Subcutaneous abdominal adipose tissue (tissue), 5 donors: ENCODE results near the gene TMEM81.

Experiments used
- H3K27ac ChIP-seq: one replicate; pipeline ENCODE4 v1.7.0; 2013; ENCODE audit warnings: low read depth, mild to moderate bottlenecking, inconsistent platforms, low read length, moderate library complexity
- H3K27me3 ChIP-seq, 5 donors: one replicate each; pipeline ENCODE4 v1.7.0; 2013; ENCODE audit warnings: low read length in 5 of 5, inconsistent platforms in 1 of 5; ENCODE audit not compliant: control insufficient read depth in 5 of 5, insufficient read depth in 4 of 5
- H3K36me3 ChIP-seq, 5 donors: one replicate each; pipeline ENCODE4 v1.7.0; 2013; ENCODE audit warnings: low read length in 5 of 5; ENCODE audit not compliant: control insufficient read depth in 5 of 5, insufficient read depth in 5 of 5
- H3K4me1 ChIP-seq, 5 donors: one replicate each; pipeline ENCODE4 v1.7.0; 2013; ENCODE audit warnings: low read length in 5 of 5, mild to moderate bottlenecking in 3 of 5, moderate library complexity in 1 of 5; ENCODE audit not compliant: control insufficient read depth in 5 of 5, insufficient read depth in 5 of 5
- H3K4me3 ChIP-seq, 5 donors: one replicate each; pipeline ENCODE4 v1.7.0; 2013; ENCODE audit warnings: low read length in 5 of 5, low read depth in 1 of 5
- H3K9ac ChIP-seq, 5 donors: one replicate each; pipeline ENCODE4 v1.7.0; 2013; ENCODE audit warnings: low read length in 5 of 5, mild to moderate bottlenecking in 4 of 5, moderate library complexity in 3 of 5
- H3K9me3 ChIP-seq, 5 donors: one replicate each; pipeline ENCODE4 v1.7.0; 2013; ENCODE audit warnings: low read length in 5 of 5; ENCODE audit not compliant: control insufficient read depth in 5 of 5
- donor health status: healthy.
- donor health status: healthy.
- donor health status: healthy.
- donor health status: healthy.
- donor health status: healthy.

The TMEM81 gene

GRCh38 chr1:205111354-205111753 is 27.1 kb upstream of the TMEM81 start:
- H3K27me3 ChIP-seq, result no peaks in the 10 kb centered on the region
- no peaks in the 10 kb centered on the region for H3K9me3 ChIP-seq
- H3K36me3 ChIP-seq, result peaks cover 18 to 54% (median 28%) of the 10 kb centered on the region in 5 donors
- H3K27ac ChIP-seq, result no peak overlapping the region
- H3K4me1 ChIP-seq, result peaks cover 0 to 5% (median 0%) of the 10 kb centered on the region in 5 donors
- H3K4me3 ChIP-seq, result no peak overlapping the region
- no peak overlapping the region for H3K9ac ChIP-seq

GRCh38 chr1:205109711-205110110 is 25.5 kb upstream of the TMEM81 start:
- peaks cover 22 to 62% (median 38%) of the 10 kb centered on the region in 5 donors for H3K36me3 ChIP-seq
- H3K27me3 ChIP-seq, result no peaks in the 10 kb centered on the region
- no peak overlapping the region for H3K27ac ChIP-seq

DNA sequence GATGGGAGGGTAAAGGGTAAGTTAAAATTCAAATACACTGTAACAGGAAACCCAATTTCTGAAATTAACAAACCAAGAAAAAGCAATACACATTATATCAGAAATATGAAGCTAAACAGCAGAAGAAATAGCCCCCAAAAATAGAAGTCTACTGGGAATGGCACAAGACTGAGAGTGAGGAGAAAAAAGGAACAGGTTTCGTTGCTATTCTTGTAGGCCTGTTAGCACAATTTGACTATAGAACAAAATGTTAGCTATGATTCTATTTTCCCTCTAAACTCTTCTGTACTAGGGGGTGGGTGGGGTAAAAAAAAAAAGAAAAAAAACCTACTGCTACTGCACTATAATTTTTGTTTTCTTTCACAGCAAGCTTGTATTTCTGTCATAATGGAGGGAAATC is 25.0 kb upstream of the TMEM81 start:
- Histone ChIP-seq H3K9me3 (no peaks in the 10 kb centered on the region), H3K4me1 (peaks cover 0 to 5% (median 0%) of the 10 kb centered on the region in 5 donors), H3K27me3 (no peaks in the 10 kb centered on the region), H3K4me3 (no peak overlapping the region), H3K27ac (no peak overlapping the region), H3K36me3 (peaks cover 19 to 61% (median 40%) of the 10 kb centered on the region in 5 donors), H3K9ac (no peak overlapping the region)

More at GRCh38 chr1:205109711-205110110, 25.5 kb upstream of the TMEM81 start:
- H3K4me3 ChIP-seq, result no peak overlapping the region
- H3K9me3 ChIP-seq, result no peaks in the 10 kb centered on the region
- H3K4me1 ChIP-seq, result peaks cover 0 to 5% (median 0%) of the 10 kb centered on the region in 5 donors
- H3K9ac ChIP-seq, result no peak overlapping the region

GRCh38 chr1:205108464-205108863 is 24.2 kb upstream of the TMEM81 start:
- H3K4me1 ChIP-seq, result peaks cover 0 to 5% (median 0%) of the 10 kb centered on the region in 5 donors
- H3K27ac ChIP-seq, result no peak overlapping the region
- H3K27me3 ChIP-seq, result no peaks in the 10 kb centered on the region
- H3K36me3 ChIP-seq, result peaks cover 20 to 63% (median 45%) of the 10 kb centered on the region in 5 donors
- H3K9me3 ChIP-seq, result no peaks in the 10 kb centered on the region
- no peak overlapping the region for H3K4me3 ChIP-seq
- no peak overlapping the region for H3K9ac ChIP-seq

DNA sequence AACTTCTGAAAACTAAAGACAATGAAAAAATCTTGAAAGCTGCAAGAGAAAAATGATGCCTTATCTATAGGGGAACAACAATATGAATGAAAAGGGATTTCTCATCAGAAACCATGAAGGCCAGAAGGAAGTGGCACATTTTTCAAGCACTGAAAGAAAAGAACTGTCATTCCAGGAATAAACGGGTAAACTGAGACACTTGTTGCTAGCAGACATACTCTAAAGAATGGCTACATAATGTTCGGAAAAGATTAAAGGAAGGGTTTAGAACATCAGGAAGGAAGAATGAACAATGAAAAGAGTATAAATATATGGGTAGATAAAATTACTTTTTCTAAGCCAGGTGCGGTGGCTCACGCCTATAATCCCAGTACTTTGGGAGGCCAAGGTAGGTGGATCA is 23.1 kb upstream of the TMEM81 start:
- Histone ChIP-seq H3K4me1 (peaks cover 0 to 5% (median 0%) of the 10 kb centered on the region in 5 donors), H3K27ac (no peak overlapping the region), H3K4me3 (no peak overlapping the region), H3K27me3 (no peaks in the 10 kb centered on the region), H3K36me3 (peaks cover 26 to 64% (median 47%) of the 10 kb centered on the region in 5 donors), H3K9me3 (no peaks in the 10 kb centered on the region), H3K9ac (no peak overlapping the region)

GRCh38 chr1:205102404-205102803 is 18.1 kb upstream of the TMEM81 start:
- Histone ChIP-seq H3K27me3 (no peaks in the 10 kb centered on the region), H3K36me3 (peaks cover 50 to 86% (median 74%) of the 10 kb centered on the region in 5 donors), H3K4me1 (no peaks in the 10 kb centered on the region), H3K9me3 (no peaks in the 10 kb centered on the region), H3K27ac (no peak overlapping the region), H3K9ac (no peak overlapping the region), H3K4me3 (no peak overlapping the region)

DNA sequence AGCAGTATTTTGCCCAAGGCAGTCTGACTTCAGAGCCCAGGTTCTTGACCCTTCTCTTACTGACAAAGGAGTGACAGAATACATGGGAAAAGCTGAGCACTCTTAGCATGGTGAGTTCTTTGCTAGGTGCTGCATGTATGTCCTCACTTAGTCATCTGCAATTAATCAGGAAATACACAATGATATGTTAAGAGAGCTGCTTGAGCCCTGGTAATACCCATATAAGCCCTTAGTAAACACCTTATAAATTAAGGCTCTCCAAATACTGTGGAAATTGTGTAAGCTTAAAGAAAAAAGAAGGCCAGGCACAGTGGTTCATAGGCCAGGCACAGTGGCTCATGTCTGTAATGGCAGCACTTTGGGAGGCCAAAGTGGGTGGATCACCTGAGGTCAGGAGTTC is 14.0 kb upstream of the TMEM81 start:
- H3K4me3 ChIP-seq, result no peak overlapping the region
- H3K36me3 ChIP-seq, result peaks cover 70 to 93% (median 80%) of the 10 kb centered on the region in 5 donors
- no peaks in the 10 kb centered on the region for H3K4me1 ChIP-seq
- no peak overlapping the region for H3K9ac ChIP-seq
- H3K9me3 ChIP-seq, result no peaks in the 10 kb centered on the region
- no peaks in the 10 kb centered on the region for H3K27me3 ChIP-seq
- no peak overlapping the region for H3K27ac ChIP-seq

DNA sequence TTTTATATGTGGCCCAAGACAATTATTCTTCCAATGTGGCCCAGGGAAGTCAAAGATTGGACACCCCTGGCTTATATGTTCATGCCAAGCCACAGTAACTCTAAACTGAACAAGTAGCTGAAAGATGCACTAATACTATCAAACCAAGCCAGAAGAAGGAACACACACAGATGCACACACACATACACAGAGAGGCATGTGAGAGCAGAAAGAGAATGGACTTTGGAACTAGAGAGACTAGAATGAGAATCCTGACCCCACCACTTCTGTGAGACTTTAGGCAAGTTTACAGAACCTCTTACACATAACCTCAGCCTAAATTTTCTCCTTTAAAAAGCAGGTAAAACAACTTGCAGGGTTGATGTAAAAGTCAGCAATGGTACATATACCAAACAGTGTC is 11.2 kb upstream of the TMEM81 start:
- no peak overlapping the region for H3K4me3 ChIP-seq
- peaks cover 56 to 94% (median 67%) of the 10 kb centered on the region in 5 donors for H3K36me3 ChIP-seq
- no peaks in the 10 kb centered on the region for H3K27me3 ChIP-seq
- H3K4me1 ChIP-seq, result peaks cover 2 to 18% (median 14%) of the 10 kb centered on the region in 5 donors
- H3K9me3 ChIP-seq, result no peaks in the 10 kb centered on the region
- H3K9ac ChIP-seq, result no peak overlapping the region
- H3K27ac ChIP-seq, result no peak overlapping the region

DNA sequence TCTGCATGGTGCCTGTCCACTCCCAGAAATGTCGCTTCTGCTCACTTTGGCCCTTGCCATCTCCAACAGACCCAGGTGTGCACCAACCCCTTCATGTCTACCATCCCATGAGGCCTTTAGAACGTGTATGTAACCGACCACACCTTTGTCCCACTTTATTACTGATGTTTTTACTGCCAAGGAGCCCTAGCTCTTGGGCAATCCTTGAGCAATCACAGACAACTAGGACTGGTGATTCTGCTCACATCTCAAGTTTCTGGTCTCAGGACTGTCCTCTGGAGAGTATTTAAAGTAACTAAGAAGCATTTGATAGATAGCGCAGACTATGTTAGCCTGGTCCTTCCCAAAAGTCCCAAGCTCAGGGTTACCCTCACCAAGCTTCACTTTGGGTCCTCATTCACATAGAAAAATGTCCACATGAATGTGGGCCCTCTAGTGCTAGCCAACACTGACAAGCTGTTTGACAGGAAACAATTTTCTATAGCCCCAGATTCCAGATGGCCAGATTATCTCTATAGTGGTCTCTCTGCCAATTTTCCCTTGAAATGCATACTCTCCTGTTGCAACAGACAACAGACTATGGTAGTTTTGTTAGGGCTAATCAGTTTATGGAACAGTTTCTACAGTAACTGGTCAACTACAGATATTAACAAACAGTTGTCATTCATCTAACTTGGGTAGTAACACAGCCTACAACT is 6.9 kb upstream of the TMEM81 start:
- H3K36me3 ChIP-seq, result peaks cover 37 to 80% (median 55%) of the 10 kb centered on the region in 5 donors
- H3K27ac ChIP-seq, result peak overlapping the region; percentile 87
- H3K9ac ChIP-seq, result peak overlapping the region in 2 of 5 donors; percentile 20 to 36
- H3K27me3 ChIP-seq, result no peaks in the 10 kb centered on the region
- no peaks in the 10 kb centered on the region for H3K9me3 ChIP-seq
- peak overlapping the region in 1 of 5 donors; percentile 15 for H3K4me3 ChIP-seq
- peaks cover 2 to 22% (median 15%) of the 10 kb centered on the region in 5 donors for H3K4me1 ChIP-seq

GRCh38 chr1:205088341-205088740 is 4.1 kb upstream of the TMEM81 start:
- Histone ChIP-seq H3K27ac (no peak overlapping the region), H3K36me3 (peaks cover 26 to 78% (median 53%) of the 10 kb centered on the region in 5 donors), H3K9me3 (no peaks in the 10 kb centered on the region), H3K9ac (no peak overlapping the region), H3K4me3 (no peak overlapping the region), H3K4me1 (peaks cover 2 to 22% (median 15%) of the 10 kb centered on the region in 5 donors), H3K27me3 (no peaks in the 10 kb centered on the region)
